Astrocyte of the cerebellum (primary cell): ENCODE measurements around the gene DPYSL5.

ENCODE experiments used
- DNase-seq: peaks from one replicate; pipeline ENCODE4 v3.0.0-alpha.2; 2011; ENCODE audit warnings: low read depth
- H3K4me3 ChIP-seq: 2 replicates; pipeline ENCODE4 v1.5.1; 2011; ENCODE audit warnings: mild to moderate bottlenecking, low read depth, low read length, moderate library complexity
- CTCF ChIP-seq: IDR thresholded peaks from 2 replicates; pipeline ENCODE4 v1.5.1; 2012; ENCODE audit warnings: low read length, low read depth, moderate library complexity, mild to moderate bottlenecking; ENCODE audit errors: missing control alignments
- in situ Hi-C: cut with HindIII; loops from 2 replicates; pipeline ENCODE4 v1.10.0; 2017; ENCODE audit warnings: low sequenced_read_pairs

DPYSL5 gene

GRCh38 chr2:26898480-26899078 is 50.6 kb downstream of the DPYSL5 start:
- DNase-seq: no peak
- no peak for TF ChIP-seq CTCF
- H3K4me3 ChIP-seq: no peak overlapping the region
- in situ Hi-C loops: no loop called here

GRCh38 chr2:26899500-26900164 is 51.7 kb downstream of the DPYSL5 start:
- in situ Hi-C loops: no loop called here
- H3K4me3 ChIP-seq: no peak overlapping the region
- DNase-seq: no peak
- TF ChIP-seq CTCF: no peak

- H3K4me3 ChIP-seq: no peak overlapping the region
- in situ Hi-C loops: no loop called here
- TF ChIP-seq CTCF: no peak
- DNase-seq: no peak
Observed at GRCh38 chr2:26900831-26901321, 52.9 kb downstream of the DPYSL5 start.

GRCh38 chr2:26901326-26902183 is 53.6 kb downstream of the DPYSL5 start:
- TF ChIP-seq CTCF: no peak
- H3K4me3 ChIP-seq: no peak overlapping the region
- DNase-seq: no peak
- in situ Hi-C loops: no loop called here

- no peak for TF ChIP-seq CTCF
- H3K4me3 ChIP-seq: no peak overlapping the region
- in situ Hi-C loops: no loop called here
- no peak for DNase-seq
Observed at GRCh38 chr2:26903676-26904075, 55.7 kb downstream of the DPYSL5 start.

GRCh38 chr2:26904839-26905238 is 56.9 kb downstream of the DPYSL5 start:
- DNase-seq: no peak
- TF ChIP-seq CTCF: no peak
- no peak overlapping the region for H3K4me3 ChIP-seq
- in situ Hi-C loops: no loop called here
